ENCODE data around the gene ECT2. TPM values are rescaled to one million over a fixed set of nuclear protein-coding genes. Genes with fewer than 3 reads are reported as not detected.
"Not testable (repeated sequence)": the region's sequence is repeated elsewhere in the genome, so short reads cannot be mapped to it uniquely, and the experiment has no call there.

ECT2 gene
- total and polyA plus RNA-seq, 9 donors, result 1.5 to 11.7 (median 2.2) TPM

DNA sequence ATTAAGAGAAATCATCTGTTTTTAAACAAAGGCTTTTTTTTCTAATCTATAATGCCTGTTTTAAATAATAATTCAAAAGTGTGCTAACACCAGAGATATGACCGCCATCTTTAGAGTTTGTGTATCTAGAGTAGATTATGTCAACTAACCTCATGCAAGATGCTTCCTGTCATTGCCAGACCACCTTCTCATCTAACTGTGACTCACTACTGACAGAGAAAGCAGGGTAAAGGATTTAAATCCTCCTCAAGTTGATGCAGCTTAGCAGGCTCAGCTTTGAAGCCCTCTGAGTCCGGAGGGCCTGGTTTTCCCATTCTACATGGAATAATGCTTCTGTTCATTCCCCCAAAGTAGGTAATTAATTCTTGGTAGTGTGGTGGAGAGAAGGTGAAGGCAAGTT, 108.5 kb downstream of the ECT2 start:
- 86 to 93% (median 91%) methylated on average over 2 of the region's 2 CpGs for WGBS, 3 donors
- TF ChIP-seq, protein P1, sequence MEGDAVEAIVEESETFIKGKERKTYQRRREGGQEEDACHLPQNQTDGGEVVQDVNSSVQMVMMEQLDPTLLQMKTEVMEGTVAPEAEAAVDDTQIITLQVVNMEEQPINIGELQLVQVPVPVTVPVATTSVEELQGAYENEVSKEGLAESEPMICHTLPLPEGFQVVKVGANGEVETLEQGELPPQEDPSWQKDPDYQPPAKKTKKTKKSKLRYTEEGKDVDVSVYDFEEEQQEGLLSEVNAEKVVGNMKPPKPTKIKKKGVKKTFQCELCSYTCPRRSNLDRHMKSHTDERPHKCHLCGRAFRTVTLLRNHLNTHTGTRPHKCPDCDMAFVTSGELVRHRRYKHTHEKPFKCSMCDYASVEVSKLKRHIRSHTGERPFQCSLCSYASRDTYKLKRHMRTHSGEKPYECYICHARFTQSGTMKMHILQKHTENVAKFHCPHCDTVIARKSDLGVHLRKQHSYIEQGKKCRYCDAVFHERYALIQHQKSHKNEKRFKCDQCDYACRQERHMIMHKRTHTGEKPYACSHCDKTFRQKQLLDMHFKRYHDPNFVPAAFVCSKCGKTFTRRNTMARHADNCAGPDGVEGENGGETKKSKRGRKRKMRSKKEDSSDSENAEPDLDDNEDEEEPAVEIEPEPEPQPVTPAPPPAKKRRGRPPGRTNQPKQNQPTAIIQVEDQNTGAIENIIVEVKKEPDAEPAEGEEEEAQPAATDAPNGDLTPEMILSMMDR (IDR thresholded peaks at IDR 0.05), result no peak
- TF ChIP-seq POLR2A (IDR thresholded peaks at IDR 0.05), result no peak
- TF ChIP-seq EP300 (IDR thresholded peaks at IDR 0.05), result no peak
- Histone ChIP-seq H3K4me1 (ENCODE audit: insufficient read depth) (no peaks in the 10 kb centered on the region), H3K27ac (no peak overlapping the region), H3K9me3 (no peaks in the 10 kb centered on the region), H3K4me3 (no peak overlapping the region), H3K36me3 (no peaks in the 10 kb centered on the region), H3K27me3 (no peaks in the 10 kb centered on the region)
- DNase-seq, result no peak
- intact Hi-C loops (cut with DNase I), result no loop called here

DNA sequence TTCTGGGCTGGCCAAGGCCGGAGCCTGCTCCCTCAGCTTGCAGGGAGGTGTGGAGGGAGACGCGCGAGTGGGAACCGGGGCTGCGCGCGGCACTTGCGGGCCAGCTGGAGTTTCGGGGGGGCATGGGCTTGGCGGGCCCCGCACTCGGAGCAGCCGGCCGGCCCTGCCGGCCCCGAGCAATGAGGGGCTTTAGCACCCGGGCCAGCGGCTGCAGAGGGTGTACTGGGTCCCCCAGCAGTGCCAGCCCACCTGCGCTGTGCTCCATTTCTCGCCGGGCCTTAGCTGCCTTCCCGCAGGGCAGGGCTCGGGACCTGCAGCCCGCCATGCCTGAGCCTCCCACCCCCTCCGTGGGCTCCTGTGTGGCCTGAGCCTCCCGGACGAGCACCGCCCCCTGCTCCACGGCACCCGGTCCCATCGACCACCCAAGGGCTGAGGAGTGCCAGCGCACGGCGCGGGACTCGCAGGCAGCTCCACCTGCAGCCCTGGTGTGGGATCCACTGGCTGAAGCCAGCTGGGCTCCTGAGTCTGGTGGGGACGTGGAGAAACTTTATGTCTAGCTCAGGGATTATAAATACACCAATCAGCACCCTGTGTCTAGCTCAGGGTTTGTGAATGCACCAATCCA, 116.3 kb downstream of the ECT2 start:
- intact Hi-C loops (cut with DNase I), result not testable (repeated sequence)

DNA sequence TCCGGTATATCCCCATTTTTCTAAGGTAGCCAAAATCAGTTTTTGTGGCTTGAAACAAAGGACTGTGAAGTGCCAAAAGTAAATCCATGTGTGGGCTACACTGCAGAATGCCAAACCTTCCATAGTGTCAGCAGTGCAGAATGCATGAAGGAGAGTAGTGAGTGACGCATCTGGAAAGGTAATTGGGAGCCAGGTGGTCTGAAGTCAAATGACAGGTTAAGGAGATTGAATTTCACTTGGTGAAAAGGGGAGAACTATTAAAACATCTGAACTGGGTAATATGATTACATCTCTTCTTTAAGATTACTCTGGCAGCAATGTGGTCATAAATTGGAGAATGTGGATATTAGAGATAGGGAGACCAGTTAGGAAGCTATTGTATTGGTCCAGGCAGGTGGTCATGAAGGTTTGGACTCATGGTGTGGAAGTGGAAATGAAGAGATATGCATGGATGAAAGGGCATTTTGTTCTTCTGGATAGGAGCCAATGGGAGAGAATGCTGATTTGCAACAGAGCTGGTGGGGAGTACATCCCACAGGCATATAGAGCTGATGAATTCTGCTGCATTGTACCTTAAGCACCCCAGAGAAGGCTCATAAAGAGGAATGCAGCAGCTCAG, 118.2 kb downstream of the ECT2 start:
- Histone ChIP-seq H3K36me3 (no peaks in the 10 kb centered on the region), H3K9me3 (no peaks in the 10 kb centered on the region), H3K27ac (no peak overlapping the region), H3K27me3 (no peaks in the 10 kb centered on the region), H3K4me1 (ENCODE audit: insufficient read depth) (no peaks in the 10 kb centered on the region), H3K4me3 (no peak overlapping the region)
- WGBS, 3 donors, result 93 to 96% (median 95%) methylated on average over 2 of the region's 2 CpGs
- intact Hi-C loops (cut with DNase I), result no loop called here
- no peak for DNase-seq
- TF ChIP-seq EP300 (IDR thresholded peaks at IDR 0.05) (no peak), POLR2A (IDR thresholded peaks at IDR 0.05) (no peak)
- TF ChIP-seq, protein P1 (IDR thresholded peaks at IDR 0.05), result no peak

More for the DNA sequence above, 116.3 kb downstream of the ECT2 start:
- not testable (repeated sequence) for H3K4me1 ChIP-seq (ENCODE audit: insufficient read depth); H3K27ac ChIP-seq; H3K36me3 ChIP-seq; DNase-seq; H3K27me3 ChIP-seq; H3K9me3 ChIP-seq; H3K4me3 ChIP-seq
- 94 to 98% (median 97%) methylated on average over 37 to 38 of the region's 38 CpGs for WGBS, 3 donors

DNA sequence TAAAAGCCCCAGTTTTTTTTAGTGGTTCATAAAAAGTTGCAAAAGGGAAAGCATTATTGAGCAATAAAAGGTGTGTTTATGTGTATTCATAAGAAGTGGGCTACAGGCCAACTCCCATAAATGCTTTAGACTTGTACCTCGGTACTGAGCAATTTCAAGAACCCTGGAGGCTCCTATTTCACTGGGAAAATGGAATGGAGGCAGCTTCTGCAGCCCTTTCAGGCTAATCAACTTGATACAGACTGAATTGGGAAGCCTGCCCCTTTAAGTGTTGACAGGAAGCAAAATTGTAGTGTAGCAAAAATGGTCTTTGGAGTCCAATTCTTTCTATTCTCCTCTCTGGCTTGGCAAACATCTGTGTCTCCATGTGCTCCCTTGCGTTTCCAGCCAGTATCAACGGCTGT, 118.8 kb downstream of the ECT2 start:
- H3K9me3 ChIP-seq, result no peaks in the 10 kb centered on the region
- intact Hi-C loops (cut with DNase I), result no loop called here
- H3K4me3 ChIP-seq, result no peak overlapping the region
- H3K27ac ChIP-seq, result no peak overlapping the region
- no peaks in the 10 kb centered on the region for H3K36me3 ChIP-seq
- TF ChIP-seq, protein P1 (IDR thresholded peaks at IDR 0.05), result no peak
- TF ChIP-seq EP300 (IDR thresholded peaks at IDR 0.05), result no peak
- TF ChIP-seq POLR2A (IDR thresholded peaks at IDR 0.05), result no peak
- DNase-seq, result no peak
- 15 to 28% (median 27%) methylated on average over 3 of the region's 3 CpGs for WGBS, 3 donors
- H3K4me1 ChIP-seq (ENCODE audit: insufficient read depth), result no peaks in the 10 kb centered on the region
- no peaks in the 10 kb centered on the region for H3K27me3 ChIP-seq

DNA sequence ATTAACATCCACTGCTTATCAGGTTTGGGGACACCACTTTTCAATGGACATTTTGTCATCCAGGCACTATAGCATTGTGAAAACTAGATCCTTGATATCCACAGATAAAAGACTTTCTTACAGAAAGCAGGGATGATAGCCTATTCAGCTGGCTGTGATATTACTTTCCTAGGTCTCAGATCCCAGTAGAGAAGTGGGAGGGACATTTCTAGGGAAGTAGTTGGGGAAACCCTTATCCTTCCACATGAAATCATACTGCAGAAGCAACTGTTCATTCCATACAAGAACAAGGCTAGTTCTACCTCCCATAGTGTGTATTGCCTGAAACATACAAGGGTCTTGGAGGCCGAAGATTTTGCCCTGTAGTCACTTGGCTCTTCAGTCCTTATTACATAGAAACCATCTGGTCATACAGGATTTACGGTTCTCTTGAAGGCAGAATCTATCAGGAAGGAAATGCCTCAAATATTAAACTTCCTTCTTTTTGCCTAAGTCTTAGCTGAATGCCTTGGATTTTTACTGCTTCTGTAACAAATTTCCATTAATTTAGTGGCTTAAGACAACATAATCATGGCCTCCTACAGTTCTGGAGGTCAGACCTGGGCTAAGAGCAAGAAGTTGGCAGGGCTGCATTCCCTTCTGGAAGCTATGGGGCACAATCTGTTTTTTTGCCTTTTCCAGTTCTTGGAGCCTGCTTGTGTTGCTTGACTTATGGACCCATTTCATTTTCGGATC, 119.4 kb downstream of the ECT2 start:
- TF ChIP-seq EP300 (IDR thresholded peaks at IDR 0.05) (no peak), POLR2A (IDR thresholded peaks at IDR 0.05) (no peak)
- TF ChIP-seq, protein P1 (IDR thresholded peaks at IDR 0.05), result no peak
- H3K4me1 ChIP-seq (ENCODE audit: insufficient read depth), result no peaks in the 10 kb centered on the region
- H3K9me3 ChIP-seq, result no peaks in the 10 kb centered on the region
- WGBS, 3 donors, result 49 to 75% (median 67%) methylated on average over 3 of the region's 3 CpGs
- H3K4me3 ChIP-seq, result no peak overlapping the region
- intact Hi-C loops (cut with DNase I), result no loop called here
- no peaks in the 10 kb centered on the region for H3K36me3 ChIP-seq
- no peaks in the 10 kb centered on the region for H3K27me3 ChIP-seq
- DNase-seq, result no peak
- H3K27ac ChIP-seq, result no peak overlapping the region

Measured in ovary (tissue), 9 donors.